SK-N-MC (cell line): ENCODE data around the gene HEPHL1.

Experiments
- EZH2 ChIP-seq: fragments of 200-600 bp; sonication (generic); IDR thresholded peaks from one replicate; pipeline ENCODE4 v1.6.1; 2017; ENCODE audit warnings: antibody characterized with exemption
- FOXP2 ChIP-seq: optimal IDR thresholded peaks from 2 replicates; pipeline ENCODE3; 2011; ENCODE audit warnings: mild to moderate bottlenecking, moderate library complexity; ENCODE audit not compliant: insufficient read depth; ENCODE audit errors: extremely low read length, control extremely low read depth
- POLR2AphosphoS5 ChIP-seq: IDR thresholded peaks from 2 replicates; pipeline ENCODE4 v1.6.1; 2012; ENCODE audit warnings: mild to moderate bottlenecking, low read depth, low read length, borderline replicate concordance

GRCh38 chr11:94142308-94143281 lies 121.4 kb downstream of the HEPHL1 start:
- TF ChIP-seq POLR2AphosphoS5 (no peak), EZH2 (no peak), FOXP2 (no peak)
